22Rv1 (cell line): ENCODE measurements around the gene CRYBB3.
"Not testable (repeated sequence)": the region's sequence is repeated elsewhere in the genome, so short reads cannot be mapped to it uniquely, and the experiment has no call there.

Experiments used
- H3K27ac ChIP-seq: fragments of 450-650 bp; 2 replicates; pipeline ENCODE4 v1.5.1; 2017
- CTCF ChIP-seq: fragments of 450-650 bp; IDR thresholded peaks from 2 replicates; pipeline ENCODE4 v1.5.1; 2017; ENCODE audit warnings: mild to moderate bottlenecking
- ZFX ChIP-seq: fragments of 450-650 bp; IDR thresholded peaks from 2 replicates; pipeline ENCODE4 v1.6.1; 2017; ENCODE audit warnings: antibody characterized with exemption, borderline replicate concordance

Gene CRYBB3

DNA sequence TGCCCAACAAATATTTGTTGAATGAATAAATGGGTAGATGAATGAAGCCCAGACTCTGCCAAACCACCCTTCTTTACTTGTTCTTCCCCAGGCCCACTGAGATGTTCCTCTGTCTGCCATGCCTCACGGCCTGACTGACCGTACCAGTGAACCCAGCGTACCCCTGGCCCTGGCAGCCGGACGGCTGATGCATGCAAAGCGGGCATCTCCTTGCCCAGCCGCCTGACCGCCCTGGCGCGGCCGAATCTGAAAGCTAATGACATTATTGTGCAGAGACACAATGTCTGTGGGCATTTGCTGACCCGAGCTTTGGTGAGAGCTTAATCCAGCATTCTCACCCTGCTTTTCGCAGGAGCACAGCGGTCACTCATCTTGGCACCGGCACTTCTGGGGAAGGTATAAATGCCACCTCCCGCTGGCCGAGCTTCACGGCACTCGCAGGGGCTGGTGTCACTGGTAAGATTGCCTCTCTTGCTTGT is 19.6 kb downstream of the CRYBB3 start, which contains the start of gene CRYBB2:
CRYBB2 (plus strand) TSS at position 429 of the 479 bp plus-strand sequence. CDS start 1,791 bp downstream, outside the sequence.
- no peak for TF ChIP-seq ZFX
- TF ChIP-seq CTCF: no peak
- H3K27ac ChIP-seq: no peak within 1 kb of the TSS

GRCh38 chr22:25219948-25220442 is 20.3 kb downstream of the CRYBB3 start:
- TF ChIP-seq ZFX (no peak), CTCF (no peak)
- H3K27ac ChIP-seq: no peak overlapping the region

GRCh38 chr22:25221790-25222189 is 22.1 kb downstream of the CRYBB3 start:
- TF ChIP-seq ZFX: no peak
- TF ChIP-seq CTCF: no peak

GRCh38 chr22:25223269-25223850 is 23.7 kb downstream of the CRYBB3 start:
- no peak overlapping the region for H3K27ac ChIP-seq
- TF ChIP-seq CTCF (no peak), ZFX (no peak)

More at GRCh38 chr22:25221790-25222189, 22.1 kb downstream of the CRYBB3 start:
- H3K27ac ChIP-seq: no peak overlapping the region

DNA sequence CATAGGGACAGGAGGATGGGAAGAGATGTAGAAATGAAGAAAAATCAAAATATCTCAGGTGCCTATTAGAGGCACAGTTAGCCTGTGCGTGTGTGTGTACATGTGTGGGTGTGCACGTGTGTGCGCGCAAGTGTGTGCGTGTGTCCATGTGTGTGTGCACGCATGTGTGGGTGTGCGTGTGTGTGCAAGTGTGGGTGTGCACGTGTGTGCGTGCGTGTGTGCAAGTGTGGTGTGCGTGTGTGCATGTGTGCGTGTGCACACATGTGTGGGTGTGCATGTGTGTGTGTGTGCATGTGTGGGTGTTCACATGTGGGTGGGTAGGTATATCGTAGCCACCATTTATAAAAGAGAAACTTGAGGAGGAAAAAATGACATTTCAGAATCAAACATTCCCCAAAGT is 29.2 kb downstream of the CRYBB3 start:
- no peak for TF ChIP-seq ZFX
- H3K27ac ChIP-seq: no peak overlapping the region

- not testable (repeated sequence) for H3K27ac ChIP-seq
Observed at GRCh38 chr22:25230760-25231159, 31.1 kb downstream of the CRYBB3 start.

GRCh38 chr22:25232301-25232700 is 32.6 kb downstream of the CRYBB3 start:
- TF ChIP-seq CTCF (no peak), ZFX (no peak)
- no peak overlapping the region for H3K27ac ChIP-seq

DNA sequence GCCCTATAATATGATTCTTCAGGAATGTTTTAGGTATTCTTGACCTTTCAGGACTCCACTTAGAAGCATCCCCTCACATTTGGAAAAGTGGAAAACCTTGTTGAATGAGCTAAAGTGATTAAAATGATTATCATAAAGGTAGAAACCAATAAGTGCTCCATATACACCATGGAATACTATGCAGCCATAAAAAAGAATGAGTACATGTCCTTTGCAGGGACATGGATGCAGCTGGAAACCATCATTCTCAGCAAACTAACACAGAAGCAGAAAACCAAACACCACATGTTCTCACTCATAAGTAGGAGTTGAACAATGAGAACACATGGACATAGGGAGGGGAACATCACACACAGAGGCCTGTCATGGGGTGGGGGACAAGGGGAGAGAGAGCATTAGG is 34.0 kb downstream of the CRYBB3 start:
- not testable (repeated sequence) for H3K27ac ChIP-seq

DNA sequence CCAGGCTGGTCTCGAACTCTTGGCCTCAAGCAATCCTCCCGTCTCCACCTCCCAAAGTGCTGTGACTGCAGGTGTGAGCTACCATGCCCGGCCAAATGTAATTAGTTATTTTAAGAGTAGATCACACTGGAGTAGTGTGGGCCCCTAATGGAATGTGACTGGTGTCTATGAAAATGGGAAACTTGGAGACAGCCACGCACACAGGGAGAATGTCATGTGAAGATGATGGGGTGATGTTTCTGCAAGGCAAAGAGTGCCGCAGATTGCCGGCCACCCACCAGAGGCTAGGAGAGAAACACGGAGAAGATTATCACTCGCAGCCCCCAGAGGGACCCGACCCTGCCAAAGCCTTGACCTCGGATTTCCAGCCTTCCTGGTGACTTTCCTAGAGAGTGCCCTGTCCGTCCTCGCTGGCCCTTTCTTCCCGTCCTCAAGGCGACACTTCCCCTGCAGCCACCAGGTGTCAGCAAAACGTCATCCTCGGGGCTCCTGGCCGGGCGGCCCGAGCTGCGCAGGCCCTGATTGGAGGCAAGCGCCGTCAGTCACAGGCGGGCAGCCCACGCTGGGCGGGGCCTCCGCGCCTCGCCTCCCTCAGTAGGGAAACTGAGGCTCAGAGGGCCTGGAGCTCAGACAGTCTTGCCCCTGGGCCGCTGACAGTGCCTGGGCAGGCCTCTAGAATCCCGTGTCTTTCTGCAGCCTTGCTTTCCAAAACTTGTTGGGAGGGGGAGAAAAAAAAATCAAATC is 36.1 kb downstream of the CRYBB3 start:
- TF ChIP-seq CTCF (peak; percentile 92), ZFX (no peak)
- no peak overlapping the region for H3K27ac ChIP-seq
